Retinal pigment epithelial cell (primary cell): ENCODE data around the gene CCDC192.

ENCODE experiments used
- DNase-seq: peaks from one replicate; pipeline ENCODE4 v3.0.0-alpha.2; 2010; ENCODE audit warnings: low read depth
- H3K4me3 ChIP-seq: 2 replicates; pipeline ENCODE4 v1.5.1; 2011; ENCODE audit warnings: mild to moderate bottlenecking, low read length, control low read depth, moderate library complexity
- CTCF ChIP-seq: conservative IDR thresholded peaks from 2 replicates; pipeline ENCODE4 v1.5.1; 2011; ENCODE audit warnings: low read depth, low read length, control low read depth, inconsistent platforms

The CCDC192 gene

GRCh38 chr5:127909821-127910220 is 206.6 kb downstream of the CCDC192 start:
- no peak for TF ChIP-seq CTCF

GRCh38 chr5:127910307-127910956 is 207.2 kb downstream of the CCDC192 start:
- no peak for TF ChIP-seq CTCF
- H3K4me3 ChIP-seq, result no peak overlapping the region
- DNase-seq, result no peak

More at GRCh38 chr5:127909821-127910220, 206.6 kb downstream of the CCDC192 start:
- DNase-seq, result no peak
- no peak overlapping the region for H3K4me3 ChIP-seq

- DNase-seq, result no peak
- no peak overlapping the region for H3K4me3 ChIP-seq
- no peak for TF ChIP-seq CTCF
These were observed 208.4 kb downstream of the CCDC192 start for GRCh38 chr5:127911619-127912018.

GRCh38 chr5:127912411-127912810 is 209.2 kb downstream of the CCDC192 start:
- DNase-seq, result no peak
- H3K4me3 ChIP-seq, result no peak overlapping the region
- TF ChIP-seq CTCF, result no peak

- TF ChIP-seq CTCF, result no peak
- DNase-seq, result no peak
- H3K4me3 ChIP-seq, result no peak overlapping the region
These were observed 213.8 kb downstream of the CCDC192 start for GRCh38 chr5:127916885-127917573.

GRCh38 chr5:127919006-127919796 is 216.0 kb downstream of the CCDC192 start:
- no peak for DNase-seq
- TF ChIP-seq CTCF, result no peak
- H3K4me3 ChIP-seq, result no peak overlapping the region

GRCh38 chr5:127919818-127920217 is 216.6 kb downstream of the CCDC192 start:
- TF ChIP-seq CTCF, result no peak

More at GRCh38 chr5:127919818-127920217, 216.6 kb downstream of the CCDC192 start:
- no peak overlapping the region for H3K4me3 ChIP-seq
- DNase-seq, result no peak
